K562 (cell line): ENCODE data around the gene TMEM181. TPM values are rescaled to one million over a fixed set of nuclear protein-coding genes. Genes with fewer than 3 reads are reported as not detected.

Source experiments
- ATAC-seq: fragments of 200-7000 bp; cut with Tn5 transposase; 3 replicates; pipeline ENCODE4 v1.9.1; 2020; ENCODE audit warnings: moderate library complexity
- BruUV-seq: library from RNA; stranded (reverse); fragments of 400-500 nt; replicated peaks from 2 replicates; lab custom pipeline; 2021; lab: Mats Ljungman, UMichigan
- CTCF ChIA-PET: fragments of 300-600 bp; formaldehyde crosslinking; extraction: SDS; loops from one replicate; lab custom pipeline; 2021; ENCODE audit warnings: low intra/inter-chr PET ratio; lab: Yijun Ruan, JAX
- POLR2A ChIA-PET: fragments of 300-600, 350-650 bp; sonication (Branson Sonifier 250); formaldehyde crosslinking; extraction: SDS; loops from one replicate; lab custom pipeline; 2021; ENCODE audit warnings: antibody characterized with exemption, inconsistent platforms; lab: Yijun Ruan, JAX
- DNase-seq, 4 experiments: peaks; one replicate each; pipeline versions ENCODE4 v3.0.0 to v3.0.0-alpha.2; 2011 to 2018; ENCODE audit warnings: low spot score in 3 of 4, mixed read lengths in 3 of 4; ENCODE audit errors: extremely low read depth in 1 of 4
- FAIRE-seq: peaks from 2 replicates; lab custom pipeline; 2011; peaks lifted over from hg19 to GRCh38; lab: Jason Lieb, UNC
- H2AFZ ChIP-seq: 2 replicates; pipeline ENCODE4 v1.6.0; 2011; ENCODE audit warnings: low read depth, low read length, control low read depth, inconsistent platforms
- H3K27ac ChIP-seq: fragments of 200-600 bp; 3 replicates; pipeline ENCODE4 v1.8.0; 2011; ENCODE audit warnings: low read depth, mild to moderate bottlenecking, control low read depth, inconsistent platforms, low read length, moderate library complexity, mixed read lengths; ENCODE audit errors: extremely low read depth
- H3K27me3 ChIP-seq, 2 experiments: fragments of 300-600 bp in 1 of 2; 2 replicates in 1 of 2; 3 replicates in 1 of 2; pipeline versions ENCODE4 v1.6.0 to v1.8.0; 2011; ENCODE audit warnings: inconsistent platforms in 2 of 2, low read length in 2 of 2, mild to moderate bottlenecking in 1 of 2, mixed read lengths in 1 of 2, moderate library complexity in 1 of 2; ENCODE audit not compliant: control insufficient read depth in 2 of 2, insufficient read depth in 2 of 2
- H3K36me3 ChIP-seq: fragments of 300-600 bp; 3 replicates; pipeline ENCODE4 v1.8.0; 2011; ENCODE audit warnings: mild to moderate bottlenecking, low read length, inconsistent platforms; ENCODE audit not compliant: control insufficient read depth, insufficient read depth
- H3K4me1 ChIP-seq, 2 experiments: fragments of 200-600 bp in 1 of 2; replicated peaks in 1 of 2; 2 replicates in 1 of 2; 3 replicates in 1 of 2; pipeline versions ENCODE4 v1.5.1 to v1.8.0; 2011; ENCODE audit warnings: inconsistent platforms in 2 of 2, low read length in 2 of 2, mild to moderate bottlenecking in 1 of 2, mixed read lengths in 1 of 2, moderate library complexity in 1 of 2; ENCODE audit not compliant: control insufficient read depth in 2 of 2, insufficient read depth in 2 of 2
- H3K4me2 ChIP-seq: 2 replicates; pipeline ENCODE4 v1.6.1; 2011; ENCODE audit warnings: low read length, control low read depth, inconsistent platforms, mixed read lengths; ENCODE audit not compliant: insufficient read depth
- H3K4me3 ChIP-seq: fragments of 200-600 bp; sonication (generic), shearing (Covaris generic); 2 replicates; pipeline ENCODE4 v1.5.1; 2016; ENCODE audit warnings: control low read depth, inconsistent platforms
- H3K79me2 ChIP-seq: fragments of 200-600 bp; 3 replicates; pipeline ENCODE4 v1.8.0; 2011; ENCODE audit warnings: low read length, inconsistent platforms; ENCODE audit not compliant: control insufficient read depth, insufficient read depth
- H3K9ac ChIP-seq, 2 experiments: 2 replicates each; pipeline versions ENCODE4 v1.6.0 to v1.6.1; 2011; ENCODE audit warnings: low read depth in 2 of 2, low read length in 2 of 2, control low read depth in 1 of 2, inconsistent platforms in 1 of 2, mild to moderate bottlenecking in 1 of 2, mixed read lengths in 1 of 2; ENCODE audit not compliant: insufficient read depth in 1 of 2
- H3K9me1 ChIP-seq: one replicate; pipeline ENCODE4 v1.6.0; 2011; ENCODE audit warnings: inconsistent platforms, mild to moderate bottlenecking, low read length, moderate library complexity; ENCODE audit not compliant: control insufficient read depth, insufficient read depth
- H3K9me3 ChIP-seq: replicated peaks from 2 replicates; pipeline ENCODE4 v1.5.1; 2011; ENCODE audit warnings: low read depth, low read length, inconsistent platforms; ENCODE audit not compliant: control insufficient read depth, insufficient read depth
- H4K20me1 ChIP-seq: replicated peaks from 2 replicates; pipeline ENCODE4 v1.6.1; 2011; ENCODE audit warnings: low read length, inconsistent platforms, mixed read lengths; ENCODE audit not compliant: control insufficient read depth, insufficient read depth
- ARNT ChIP-seq, 2 experiments: fragments of 450-650 bp; IDR thresholded peaks; 2 replicates each; pipeline ENCODE4 v1.6.1; 2016; ENCODE audit warnings: mild to moderate bottlenecking in 1 of 2
- HDAC3 ChIP-seq: fragments of 450-650 bp; IDR thresholded peaks from 2 replicates; pipeline ENCODE4 v1.6.1; 2018; ENCODE audit warnings: borderline replicate concordance, mild to moderate bottlenecking, moderate library complexity; ENCODE audit not compliant: partially characterized antibody
- MAZ ChIP-seq, 2 experiments: fragments of 450-650 bp in 1 of 2; sonication (generic) in 1 of 2; formaldehyde crosslinking; IDR thresholded peaks in 1 of 2; conservative IDR thresholded peaks in 1 of 2; 2 replicates each; pipeline versions ENCODE4 v1.4.0 to v1.5.0; 2020; ENCODE audit warnings: mild to moderate bottlenecking in 1 of 2, missing genetic modification reagents in 1 of 2
- MEF2A ChIP-seq: IDR thresholded peaks from 2 replicates; pipeline ENCODE4 v1.6.1; 2011; ENCODE audit warnings: low read depth, mild to moderate bottlenecking, low read length, moderate library complexity; ENCODE audit not compliant: control insufficient read depth
- MLLT1 ChIP-seq, 2 experiments: fragments of 450-650 bp; IDR thresholded peaks; 2 replicates each; pipeline ENCODE4 v1.6.1; 2016
- NFXL1 ChIP-seq: fragments of 450-650 bp; formaldehyde crosslinking; IDR thresholded peaks from 2 replicates; pipeline ENCODE4 v1.4.0; 2021; ENCODE audit warnings: mild to moderate bottlenecking
- PBX2 ChIP-seq, 2 experiments: IDR thresholded peaks in 1 of 2; conservative IDR thresholded peaks in 1 of 2; 2 replicates each; pipeline ENCODE4 v1.6.1; 2016; ENCODE audit warnings: low read depth in 2 of 2, mild to moderate bottlenecking in 1 of 2, missing compliant biosample characterization in 1 of 2, missing genetic modification characterization in 1 of 2, moderate library complexity in 1 of 2
- PHB ChIP-seq: fragments of 250-450 bp; sonication (Bioruptor Pico); IDR thresholded peaks from 2 replicates; pipeline ENCODE4 v1.5.0; 2021
- SREBF1 ChIP-seq: fragments of 150-350 bp; IDR thresholded peaks from 2 replicates; pipeline ENCODE4 v1.6.1; 2014; ENCODE audit warnings: antibody characterized with exemption, low read depth, low read length, borderline replicate concordance
- STAT5B ChIP-seq: fragments of 250-450 bp; sonication (Bioruptor Pico); IDR thresholded peaks from 2 replicates; pipeline ENCODE4 v1.8.0; 2021; ENCODE audit warnings: mild to moderate bottlenecking, inconsistent platforms
- STAT6 ChIP-seq: sonication (generic); formaldehyde crosslinking; IDR thresholded peaks from 2 replicates; pipeline ENCODE4 v1.8.1; 2023; ENCODE audit warnings: mild to moderate bottlenecking, missing genetic modification reagents
- ZNF134 ChIP-seq: fragments of 250-450 bp; sonication (Bioruptor Pico); conservative IDR thresholded peaks from 2 replicates; pipeline ENCODE4 v1.4.0; 2020
- ZNF184 ChIP-seq: sonication (generic); formaldehyde crosslinking; IDR thresholded peaks from 2 replicates; pipeline ENCODE4 v1.5.0; 2020; ENCODE audit warnings: missing genetic modification reagents
- WGBS: fragments of 100-300 bp; shearing (Covaris generic); methylation state at CpG from one replicate; pipeline ENCODE4 v1.1.6; 2016; ENCODE audit warnings: low coverage, mixed read lengths; ENCODE audit not compliant: insufficient coverage; ENCODE audit errors: missing lambda C conversion rate; 5-methylcytosine and 5-hydroxymethylcytosine counted together
- in situ Hi-C: fragments of 300-500 bp; cut with MboI; formaldehyde crosslinking; loops from 4 replicates; pipeline ENCODE4 v1.15.0; 2018; ENCODE audit warnings: inconsistent platforms, mixed read lengths
- intact Hi-C: fragments of 100-400 bp; cut with micrococcal nuclease; formaldehyde crosslinking; loops from 2 replicates; pipeline ENCODE4 v1.14.2; 2022
- polyA plus RNA-seq, 8 experiments: library from polyadenylated mRNA; depleted of rRNA in 4 of 8; stranded (reverse) in 5 of 8; unstranded in 3 of 8; fragments of >200 nt; fragmentation: Nextera tagmentation in 2 of 8; fragmentation: Illumina TruSeq in 1 of 8; extraction: Ambion mirVana in 2 of 8; extraction: Trizol in 1 of 8; gene quantifications; 2 replicates each; pipeline versions ENCODE4 v1.2.1 to v1.2.3, GENCODE V29; 2011 to 2014; ENCODE audit warnings: inconsistent platforms in 1 of 8, missing spikeins in 1 of 8
- total RNA-seq, 7 experiments: library from RNA; depleted of rRNA in 6 of 7; stranded (reverse); fragments of >200 nt in 6 of 7; fragmentation: Illumina TruSeq in 2 of 7; extraction: Trizol in 2 of 7; gene quantifications; 2 replicates each; pipeline versions ENCODE4 v1.2.1 to v1.2.3, GENCODE V29; 2011 to 2021; ENCODE audit warnings: low replicate concordance in 1 of 7

Gene TMEM181
- total and polyA plus RNA-seq, 9 of the 15 experiments (the other 6 are each of a cell fraction or from before 2014, with no cell fraction given): 5.6 to 27.2 (median 19.9) TPM

- no peak for TF ChIP-seq MLLT1 (IDR thresholded peaks at IDR 0.05)
These were observed 7.7 kb upstream of the TMEM181 start (continued) for GRCh38 chr6:158552055-158552795.

- H2AFZ ChIP-seq: peak overlapping the region; percentile 46
- DNase-seq (no peak), ATAC-seq (peak; percentile 47), FAIRE-seq (no peak)
- H3K27me3 ChIP-seq: no peaks in the 10 kb centered on the region; a peak in 1 of 5 replicates
- peaks cover 5 to 13% of the 10 kb centered on the region in 2 experiments for H3K4me1 ChIP-seq
- no peaks in the 10 kb centered on the region for H3K36me3 ChIP-seq
- no peak overlapping the region for H3K4me3 ChIP-seq
- no TSS peak for BruUV-seq
- ChIA-PET CTCF (no interaction called here), POLR2A (interaction anchor here (0.6 to 4.4 kb wide), 9 partner anchors 9 to 69 kb away, joined by 3 to 14 read pairs (median 6); no protein-coding TSS in a partner anchor)
- no peak overlapping the region for H3K27ac ChIP-seq
- peak overlapping the region; percentile 27; the same call in 1 of the 2 replicates for H3K4me2 ChIP-seq
- 27% methylated on average over 5 of the region's 5 CpGs for WGBS
- H3K9ac ChIP-seq: peak overlapping the region in 1 of 2 experiments; percentile 26; a peak in 1 of 4 replicates
- H3K9me3 ChIP-seq: no peaks in the 10 kb centered on the region
- H3K9me1 ChIP-seq: no peaks in the 10 kb centered on the region
- no peaks in the 10 kb centered on the region for H4K20me1 ChIP-seq
- in situ Hi-C loops: no loop called here
- no peaks in the 10 kb centered on the region for H3K79me2 ChIP-seq
- intact Hi-C loops: no loop called here
- TF ChIP-seq ZNF134 (CRISPR knock-in tag) (no peak), PBX2 (CRISPR knock-in tag; IDR thresholded peaks at IDR 0.05; ENCODE audit: low read depth) (no peak), PBX2 (tag; conservative IDR thresholded peaks at IDR 0.05; ENCODE audit: low read depth) (0 out of 2 replicates have a peak, but pooled peaks have one; percentile 3), HDAC3 (no peak), ZNF184 (CRISPR knock-in tag) (no peak), NFXL1 (CRISPR knock-in tag) (no peak), STAT6 (CRISPR knock-in tag) (peak; percentile 41; the same call in 1 of the 2 replicates), SREBF1 (no peak), PHB (no peak), MAZ (CRISPR knock-in tag; conservative IDR thresholded peaks at IDR 0.05 in 1 of 2, IDR thresholded peaks at IDR 0.05 in 1 of 2) (0 out of 4 replicates have a peak, but pooled peaks of 1 of the 2 experiments have one; percentile 24), STAT5B (CRISPR knock-in tag) (no peak), MEF2A (no peak), ARNT (IDR thresholded peaks at IDR 0.05) (no peak)
These were observed 7.1 kb upstream of the TMEM181 start for GRCh38 chr6:158552796-158553138.
